ENCODE data around the gene ATAD3A. TPM values are rescaled to one million over a fixed set of nuclear protein-coding genes. Genes with fewer than 3 reads are reported as not detected.

ATAD3A gene
- total RNA-seq (2021) = 55.8 and 59.4 TPM in 2 replicates
- long read RNA-seq, transcript ATAD3A-203 (16 exons, 2,492 nt) = major isoform, 18 of 58 reads
- long read RNA-seq, partial matches to known transcripts = 23 of 58 reads
- long read RNA-seq, other reads (novel, unspliced or antisense) = 15 of 58 reads

DNA sequence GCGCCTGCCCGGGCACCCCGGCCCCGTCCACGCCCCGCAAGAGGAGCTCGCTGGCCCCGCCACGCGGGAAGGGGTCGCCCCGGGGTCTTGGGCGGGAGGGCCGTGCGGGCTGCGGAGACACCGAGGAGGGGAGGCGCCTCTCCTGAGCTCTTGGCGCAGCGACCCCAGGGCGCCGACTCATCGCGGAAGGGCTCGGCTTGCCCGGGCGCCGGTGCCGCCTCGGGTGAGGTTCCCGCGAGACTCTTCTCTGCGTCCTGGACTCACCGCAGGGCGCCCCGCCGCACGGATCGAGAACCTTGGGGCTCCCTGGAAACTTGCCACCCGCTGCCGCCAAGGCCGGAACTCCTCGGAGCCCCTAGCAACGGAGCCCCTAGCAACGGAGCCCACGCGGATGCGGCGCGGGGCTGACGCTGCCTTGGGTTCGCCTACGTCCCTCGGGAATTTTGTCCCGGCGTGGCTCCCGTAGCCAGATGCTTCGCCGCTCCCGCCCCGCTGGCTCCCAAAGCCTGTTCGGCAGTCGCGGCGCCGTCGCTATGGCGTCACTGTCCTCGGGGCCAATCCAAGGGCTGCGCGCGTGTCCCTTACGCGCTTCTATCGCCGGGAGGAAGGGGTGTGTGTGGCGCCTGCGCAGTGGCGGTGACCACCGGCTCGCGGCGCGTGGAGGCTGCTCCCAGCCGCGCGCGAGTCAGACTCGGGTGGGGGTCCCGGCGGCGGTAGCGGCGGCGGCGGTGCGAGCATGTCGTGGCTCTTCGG is at the start of gene ATAD3A:
TSS of gene ATAD3A (plus strand) at position 630 of the 753 bp plus-strand sequence. CDS start at position 737, 107 bp downstream.
- Histone ChIP-seq H2AK5ac (ENCODE audit: insufficient read length, low read length) (no peak within 1 kb of the TSS), H4K8ac (replicated peaks; ENCODE audit: insufficient read length, low read depth, low read length) (no peak within 1 kb of the TSS), H3K56ac (ENCODE audit: insufficient read length, low read depth, low read length) (no peak within 1 kb of the TSS), H2BK20ac (ENCODE audit: low read depth, low read length, poor library complexity, severe bottlenecking) (no peak within 1 kb of the TSS), H2AFZ (ENCODE audit: low read length) (no peak within 1 kb of the TSS), H2BK12ac (ENCODE audit: insufficient read length, low read depth, low read length) (no peak within 1 kb of the TSS), H3T11ph (ENCODE audit: low read length) (no peak within 1 kb of the TSS), H3K79me2 (ENCODE audit: insufficient read depth, low read length) (no peaks in the 10 kb centered on the region; the same call in 1 of the 2 replicates), H4K91ac (ENCODE audit: insufficient read length, low read depth, low read length) (no peak within 1 kb of the TSS), H2BK5ac (ENCODE audit: insufficient read length, low read length) (no peak within 1 kb of the TSS), H2BK120ac (ENCODE audit: low read depth, low read length, poor library complexity, severe bottlenecking) (no peak within 1 kb of the TSS), H3K9me3 (ENCODE audit: control insufficient read depth, low read depth, low read length) (no peaks in the 10 kb centered on the region), H4K5ac (ENCODE audit: insufficient read length, low read depth, low read length) (no peak within 1 kb of the TSS), H3K18ac (ENCODE audit: insufficient read length, low read depth, low read length) (peak within 1 kb of the TSS; percentile 88), H3K9ac (ENCODE audit: extremely low read depth, insufficient read length, low read length) (peak within 1 kb of the TSS; percentile 69), H3K79me1 (ENCODE audit: insufficient read depth, low read depth, low read length, poor library complexity, severe bottlenecking) (no peaks in the 10 kb centered on the region), H3K23me2 (ENCODE audit: insufficient read length, low read depth, low read length, poor library complexity, severe bottlenecking) (no peaks in the 10 kb centered on the region), H2BK15ac (ENCODE audit: low read depth, low read length) (no peak within 1 kb of the TSS), H3K4ac (ENCODE audit: low read depth, low read length) (no peak within 1 kb of the TSS; the same call in 1 of the 2 replicates), H3K23ac (ENCODE audit: insufficient read length, low read depth, low read length) (no peak within 1 kb of the TSS), H3K4me1 (ENCODE audit: insufficient read depth, low read length) (no peaks in the 10 kb centered on the region), H3K27me3 (ENCODE audit: insufficient read depth, low read length) (no peaks in the 10 kb centered on the region), H3K4me2 (ENCODE audit: insufficient read depth, insufficient read length, low read length) (peak within 1 kb of the TSS; percentile 63), H4K20me1 (ENCODE audit: control insufficient read depth, insufficient read depth, insufficient read length) (no peaks in the 10 kb centered on the region), H3K27ac (ENCODE audit: insufficient read length, low read depth, low read length) (peak within 1 kb of the TSS; percentile 30), H3K14ac (ENCODE audit: insufficient read depth, low read length) (peak within 1 kb of the TSS; percentile 91)
- H3K4me1 Mint-ChIP-seq = peaks cover 6 to 9% of the 10 kb centered on the region in 2 experiments
- H3K27ac Mint-ChIP-seq = peak within 1 kb of the TSS; percentile 89 to 98 (median 92)
- H3K36me3 Mint-ChIP-seq (ENCODE audit: insufficient read depth in 1 of 3, low read depth in 3 of 3) = peaks cover 0 to 10% (median 4%) of the 10 kb centered on the region in 3 experiments; a peak in 3 of 7 replicates
- TF ChIP-seq, protein P1, sequence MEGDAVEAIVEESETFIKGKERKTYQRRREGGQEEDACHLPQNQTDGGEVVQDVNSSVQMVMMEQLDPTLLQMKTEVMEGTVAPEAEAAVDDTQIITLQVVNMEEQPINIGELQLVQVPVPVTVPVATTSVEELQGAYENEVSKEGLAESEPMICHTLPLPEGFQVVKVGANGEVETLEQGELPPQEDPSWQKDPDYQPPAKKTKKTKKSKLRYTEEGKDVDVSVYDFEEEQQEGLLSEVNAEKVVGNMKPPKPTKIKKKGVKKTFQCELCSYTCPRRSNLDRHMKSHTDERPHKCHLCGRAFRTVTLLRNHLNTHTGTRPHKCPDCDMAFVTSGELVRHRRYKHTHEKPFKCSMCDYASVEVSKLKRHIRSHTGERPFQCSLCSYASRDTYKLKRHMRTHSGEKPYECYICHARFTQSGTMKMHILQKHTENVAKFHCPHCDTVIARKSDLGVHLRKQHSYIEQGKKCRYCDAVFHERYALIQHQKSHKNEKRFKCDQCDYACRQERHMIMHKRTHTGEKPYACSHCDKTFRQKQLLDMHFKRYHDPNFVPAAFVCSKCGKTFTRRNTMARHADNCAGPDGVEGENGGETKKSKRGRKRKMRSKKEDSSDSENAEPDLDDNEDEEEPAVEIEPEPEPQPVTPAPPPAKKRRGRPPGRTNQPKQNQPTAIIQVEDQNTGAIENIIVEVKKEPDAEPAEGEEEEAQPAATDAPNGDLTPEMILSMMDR (conservative IDR thresholded peaks at IDR 0.05) = no peak
- DNase-seq = peak; percentile 97
- H3K9me3 Mint-ChIP-seq = no peaks in the 10 kb centered on the region; a peak in 1 of 5 replicates
- peak within 1 kb of the TSS; percentile 71 to 85 for H3K4me3 Mint-ChIP-seq
- no peaks in the 10 kb centered on the region for H3K27me3 Mint-ChIP-seq (ENCODE audit: low read depth)
- WGBS (ENCODE audit: extremely low coverage, insufficient read length, low lambda C conversion rate) = no CpG with 5 or more reads among the region's 99 CpGs
